Endothelial cell of umbilical vein (primary cell): ENCODE data around the gene PPP2R5B. TPM values are rescaled to one million over a fixed set of nuclear protein-coding genes. Genes with fewer than 3 reads are reported as not detected.

Experiments
- BruUV-seq: library from RNA; stranded (reverse); fragments of 400-500 nt; replicated peaks from 2 replicates; lab custom pipeline; 2021; lab: Mats Ljungman, UMichigan
- CTCF ChIA-PET: fragments of 300-600, 350-600 bp; sonication (Branson Sonifier 250); formaldehyde crosslinking; loops from one replicate; lab custom pipeline; 2021; ENCODE audit warnings: antibody characterized with exemption, inconsistent platforms; lab: Charles Lee
- POLR2A ChIA-PET: fragments of 300-600, 350-600 bp; sonication (Branson Sonifier 250); formaldehyde crosslinking; loops from one replicate; lab custom pipeline; 2021; ENCODE audit warnings: antibody characterized with exemption, inconsistent platforms; lab: Charles Lee
- DNase-seq: peaks from one replicate; pipeline ENCODE4 v3.0.0-alpha.2; 2011; ENCODE audit warnings: low read depth, low spot score
- FAIRE-seq: peaks from 2 replicates; lab custom pipeline; 2011; peaks lifted over from hg19 to GRCh38; lab: Jason Lieb, UNC
- H2AFZ ChIP-seq: 2 replicates; pipeline ENCODE4 v1.6.0; 2012; ENCODE audit warnings: low read depth, low read length, control low read depth, inconsistent platforms
- H3K27ac ChIP-seq: 2 replicates; pipeline ENCODE4 v1.5.1; 2011; ENCODE audit warnings: low read depth, mild to moderate bottlenecking, control low read depth, low read length, moderate library complexity; ENCODE audit not compliant: insufficient read depth
- H3K27me3 ChIP-seq, 2 experiments: 2 replicates each; pipeline versions ENCODE4 v1.6.0 to v1.6.1; 2011; ENCODE audit warnings: low read length in 2 of 2, mixed read lengths in 1 of 2; ENCODE audit not compliant: control insufficient read depth in 2 of 2, insufficient read depth in 2 of 2
- H3K36me3 ChIP-seq, 2 experiments: 2 replicates in 1 of 2; 3 replicates in 1 of 2; pipeline ENCODE4 v1.5.1; 2011; ENCODE audit warnings: low read length in 2 of 2, mild to moderate bottlenecking in 1 of 2, moderate library complexity in 1 of 2; ENCODE audit not compliant: control insufficient read depth in 2 of 2, insufficient read depth in 2 of 2; ENCODE audit errors: extremely low read depth in 1 of 2
- H3K4me1 ChIP-seq: 3 replicates; pipeline ENCODE4 v1.5.1; 2011; ENCODE audit warnings: mild to moderate bottlenecking, low read length; ENCODE audit not compliant: control insufficient read depth, insufficient read depth; ENCODE audit errors: extremely low read depth
- H3K4me2 ChIP-seq: 2 replicates; pipeline ENCODE4 v1.6.1; 2011; ENCODE audit warnings: low read length, control low read depth, mixed read lengths; ENCODE audit not compliant: insufficient read depth
- H3K4me3 ChIP-seq, 3 experiments: fragments of 200-600 bp in 1 of 3; sonication (generic), shearing (Covaris generic) in 1 of 3; replicated peaks in 1 of 3; 2 replicates each; pipeline ENCODE4 v1.5.1; 2011 to 2016; ENCODE audit warnings: control low read depth in 3 of 3, low read length in 3 of 3, mild to moderate bottlenecking in 2 of 3, inconsistent platforms in 1 of 3, low read depth in 1 of 3, moderate library complexity in 1 of 3; ENCODE audit not compliant: insufficient read depth in 1 of 3
- H3K79me2 ChIP-seq: 2 replicates; pipeline ENCODE4 v1.6.0; 2012; ENCODE audit warnings: low read length, inconsistent platforms; ENCODE audit not compliant: control insufficient read depth, insufficient read depth
- H3K9ac ChIP-seq: replicated peaks from 2 replicates; pipeline ENCODE3; 2011; ENCODE audit warnings: low read length, control low read depth; ENCODE audit not compliant: insufficient read depth; ENCODE audit errors: extremely low read depth
- H3K9me1 ChIP-seq: replicated peaks from 3 replicates; pipeline ENCODE4 v1.6.0; 2011; ENCODE audit warnings: mild to moderate bottlenecking, low read length; ENCODE audit not compliant: control insufficient read depth, insufficient read depth; ENCODE audit errors: extremely low read depth
- H3K9me3 ChIP-seq: replicated peaks from 2 replicates; pipeline ENCODE4 v1.5.1; 2012; ENCODE audit warnings: low read length, inconsistent platforms; ENCODE audit not compliant: control insufficient read depth, insufficient read depth
- H4K20me1 ChIP-seq: replicated peaks from 2 replicates; pipeline ENCODE3; 2011; ENCODE audit warnings: mild to moderate bottlenecking, low read length; ENCODE audit not compliant: control insufficient read depth, insufficient read depth; ENCODE audit errors: extremely low read depth
- FOS ChIP-seq: IDR thresholded peaks from 2 replicates; pipeline ENCODE4 v1.6.1; 2011; ENCODE audit warnings: mild to moderate bottlenecking, low read length, moderate library complexity, borderline replicate concordance; ENCODE audit not compliant: insufficient read depth
- MYC ChIP-seq: IDR thresholded peaks from one replicate; pipeline ENCODE4 v1.6.1; 2011; ENCODE audit warnings: mild to moderate bottlenecking, low read depth, low read length
- POLR2A ChIP-seq: IDR thresholded peaks from 2 replicates; pipeline ENCODE4 v1.6.1; 2012; ENCODE audit warnings: low read depth, mild to moderate bottlenecking, control low read depth, low read length
- POLR2AphosphoS5 ChIP-seq: IDR thresholded peaks from 2 replicates; pipeline ENCODE4 v1.6.1; 2012; ENCODE audit warnings: low read depth, mild to moderate bottlenecking, control low read depth, low read length, moderate library complexity; ENCODE audit not compliant: insufficient read depth
- dilution Hi-C: fragments of 300-500 bp; cut with MboI; formaldehyde crosslinking; loops from one replicate; pipeline ENCODE4 v1.15.0; 2019; ENCODE audit warnings: low sequenced_read_pairs; ENCODE audit not compliant: extremely low pct_ligation_motif_present
- intact Hi-C: fragments of 100-400 bp; cut with micrococcal nuclease; formaldehyde crosslinking; loops from one replicate; pipeline ENCODE4 v1.10.0; 2022
- polyA plus RNA-seq, 4 experiments: library from polyadenylated mRNA; depleted of rRNA in 3 of 4; stranded (reverse) in 3 of 4; unstranded in 1 of 4; fragments of >200 nt; gene quantifications; 2 replicates each; pipeline versions ENCODE4 v1.2.1 to v1.2.3, GENCODE V29; 2011 to 2012; ENCODE audit warnings: missing spikeins in 1 of 4
- total RNA-seq: library from RNA; stranded (reverse); gene quantifications from 2 replicates; pipeline ENCODE4 v1.2.3, GENCODE V29; 2021
- TF ChIP-seq, protein P1 (sequence below), 2 donors: IDR thresholded peaks; 1 replicate in 1 of 2; 2 replicates in 1 of 2; pipeline ENCODE4 v1.5.1; 2011; ENCODE audit warnings: low read length in 2 of 2, mild to moderate bottlenecking in 2 of 2, moderate library complexity in 2 of 2, control low read depth in 1 of 2, inconsistent platforms in 1 of 2, low read depth in 1 of 2; ENCODE audit not compliant: insufficient read depth in 1 of 2; ENCODE audit errors: extremely low read depth in 1 of 2

Gene PPP2R5B
- total and polyA plus RNA-seq, 2 donors (not counting 3 experiments of a cell fraction or from before 2014, with no cell fraction given): 17.6 to 17.8 TPM

DNA sequence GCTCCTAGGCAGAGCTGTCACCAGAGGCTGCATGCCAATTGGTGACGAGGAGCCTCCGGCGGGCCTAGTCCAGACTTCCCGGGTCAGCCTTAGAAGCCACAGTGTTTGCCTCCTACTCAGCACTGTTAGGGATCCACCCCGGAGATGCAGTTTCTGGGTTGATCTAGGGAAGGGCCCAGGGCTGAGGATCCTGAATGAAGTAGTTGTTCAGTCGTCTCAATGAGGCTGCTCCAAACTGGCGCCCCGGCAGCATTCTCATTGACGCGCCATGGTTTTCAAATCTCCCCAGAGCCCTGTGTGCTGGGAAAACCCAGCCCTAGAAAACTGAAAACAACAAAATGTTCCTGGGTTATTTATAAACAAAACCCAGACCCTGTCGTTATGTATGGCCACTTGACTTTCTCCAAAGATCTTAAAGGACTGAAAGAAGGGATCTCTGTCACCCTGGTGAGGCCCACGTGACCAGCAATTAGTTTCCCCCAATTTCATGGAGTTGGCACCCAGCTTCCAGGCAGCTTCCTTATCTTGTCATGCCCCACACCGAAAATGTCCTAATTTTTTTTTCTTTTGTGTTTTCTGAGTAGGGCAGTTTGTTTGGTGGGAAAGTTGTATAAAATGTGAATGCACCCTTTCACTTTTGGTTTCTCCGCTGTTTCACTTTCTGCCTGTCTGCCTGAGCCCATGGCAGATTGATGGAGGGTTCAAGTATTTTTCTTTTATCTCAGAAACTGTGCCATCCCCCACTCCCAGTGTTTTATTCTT lies 44.1 kb upstream of the PPP2R5B start:
- H3K27me3 ChIP-seq: no peaks in the 10 kb centered on the region
- dilution Hi-C loops (no loop called here), intact Hi-C loops (no loop called here)
- H3K9ac ChIP-seq: no peak overlapping the region
- no peak overlapping the region for H3K4me2 ChIP-seq
- no peaks in the 10 kb centered on the region for H3K36me3 ChIP-seq
- no TSS peak for BruUV-seq
- peaks cover 29% of the 10 kb centered on the region for H3K79me2 ChIP-seq
- H3K9me3 ChIP-seq: no peaks in the 10 kb centered on the region
- CTCF ChIA-PET: interaction anchor here (1.6 to 2.7 kb wide), 2 partner anchors 32 to 36 kb away, joined by 5 to 7 read pairs; partner anchors contain the start of gene CDC42BPG
- no peaks in the 10 kb centered on the region for H3K9me1 ChIP-seq
- DNase-seq (no peak), FAIRE-seq (no peak)
- no peak overlapping the region for H3K4me3 ChIP-seq
- peaks cover 23% of the 10 kb centered on the region for H3K4me1 ChIP-seq
- no peak overlapping the region for H2AFZ ChIP-seq
- TF ChIP-seq FOS (no peak), POLR2A (no peak), MYC (no peak), POLR2AphosphoS5 (no peak)
- TF ChIP-seq, protein P1, sequence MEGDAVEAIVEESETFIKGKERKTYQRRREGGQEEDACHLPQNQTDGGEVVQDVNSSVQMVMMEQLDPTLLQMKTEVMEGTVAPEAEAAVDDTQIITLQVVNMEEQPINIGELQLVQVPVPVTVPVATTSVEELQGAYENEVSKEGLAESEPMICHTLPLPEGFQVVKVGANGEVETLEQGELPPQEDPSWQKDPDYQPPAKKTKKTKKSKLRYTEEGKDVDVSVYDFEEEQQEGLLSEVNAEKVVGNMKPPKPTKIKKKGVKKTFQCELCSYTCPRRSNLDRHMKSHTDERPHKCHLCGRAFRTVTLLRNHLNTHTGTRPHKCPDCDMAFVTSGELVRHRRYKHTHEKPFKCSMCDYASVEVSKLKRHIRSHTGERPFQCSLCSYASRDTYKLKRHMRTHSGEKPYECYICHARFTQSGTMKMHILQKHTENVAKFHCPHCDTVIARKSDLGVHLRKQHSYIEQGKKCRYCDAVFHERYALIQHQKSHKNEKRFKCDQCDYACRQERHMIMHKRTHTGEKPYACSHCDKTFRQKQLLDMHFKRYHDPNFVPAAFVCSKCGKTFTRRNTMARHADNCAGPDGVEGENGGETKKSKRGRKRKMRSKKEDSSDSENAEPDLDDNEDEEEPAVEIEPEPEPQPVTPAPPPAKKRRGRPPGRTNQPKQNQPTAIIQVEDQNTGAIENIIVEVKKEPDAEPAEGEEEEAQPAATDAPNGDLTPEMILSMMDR (IDR thresholded peaks at IDR 0.05; ENCODE audit: extremely low read depth in 1 of 2, insufficient read depth in 1 of 2, low read depth in 1 of 2, low read length in 2 of 2): no peak
- no peaks in the 10 kb centered on the region for H4K20me1 ChIP-seq
- POLR2A ChIA-PET: interaction anchor here (0.6 to 1.3 kb wide), 2 partner anchors 21 to 36 kb away, joined by 4 to 5 read pairs; partner anchors contain the start of gene CDC42BPG
- H3K27ac ChIP-seq: no peak overlapping the region
